ENCODE measurements around the gene MTHFSD.

GRCh38 chr16:86557587-86557986, 2.6 kb upstream of the MTHFSD start:
- no peak for TF ChIP-seq TAF1 (IDR thresholded peaks at IDR 0.05; ENCODE audit: low read depth, low read length)
- TF ChIP-seq CTCF (IDR thresholded peaks at IDR 0.05; ENCODE audit: control extremely low read depth in 1 of 3, insufficient read depth in 1 of 3, low read depth in 1 of 3, low read length in 3 of 3): no peak
- TF ChIP-seq CREB1 (IDR thresholded peaks at IDR 0.05): no peak
- TF ChIP-seq JUND (IDR thresholded peaks at IDR 0.05; ENCODE audit: low read length): no peak
- TF ChIP-seq POLR2A (IDR thresholded peaks at IDR 0.05; ENCODE audit: control extremely low read depth in 1 of 2, low read depth in 2 of 2, low read length in 2 of 2): no peak
- no peak for TF ChIP-seq USF2 (IDR thresholded peaks at IDR 0.05; ENCODE audit: low read length)
- no peak for TF ChIP-seq POLR2AphosphoS5 (IDR thresholded peaks at IDR 0.05; ENCODE audit: low read depth, low read length)
- TF ChIP-seq EP300 (IDR thresholded peaks at IDR 0.05; ENCODE audit: borderline replicate concordance in 1 of 2, low read depth in 2 of 2, low read length in 2 of 2): no peak
- no peak for TF ChIP-seq SP1 (IDR thresholded peaks at IDR 0.05; ENCODE audit: low read depth, low read length)
- TF ChIP-seq BRCA1 (IDR thresholded peaks at IDR 0.05; ENCODE audit: low read depth, low read length): no peak

Measured in H1 (cell line).